PC-3 (cell line): ENCODE results near the gene CDH12.

Source experiments
- CTCF ChIP-seq: fragments of 300-600 bp; sonication (generic); conservative IDR thresholded peaks from 2 replicates; pipeline ENCODE4 v1.5.1; 2017; ENCODE audit warnings: antibody characterized with exemption, low read depth, mild to moderate bottlenecking, low read length
- EZH2 ChIP-seq: fragments of 300-600 bp; sonication (generic); IDR thresholded peaks from one replicate; pipeline ENCODE4 v1.6.1; 2017; ENCODE audit warnings: antibody characterized with exemption, mild to moderate bottlenecking, low read length; ENCODE audit not compliant: unreplicated experiment
- EZH2phosphoT487 ChIP-seq: fragments of 300-600 bp; sonication (generic); IDR thresholded peaks from 2 replicates; pipeline ENCODE4 v1.6.1; 2018; ENCODE audit warnings: mild to moderate bottlenecking, antibody characterized with exemption, low read length, borderline replicate concordance

- TF ChIP-seq CTCF: no peak
- TF ChIP-seq EZH2phosphoT487: no peak
- no peak for TF ChIP-seq EZH2
These were observed 575.0 kb downstream of the CDH12 start for GRCh38 chr5:22278164-22278563.
